MM.1S (cell line): ENCODE results near the gene SCN10A.

Source experiments
- CTCF ChIP-seq: fragments of 300-600 bp; sonication (generic); IDR thresholded peaks from 2 replicates; pipeline ENCODE4 v1.5.1; 2016; ENCODE audit warnings: antibody characterized with exemption, low read length, mixed read lengths
- EZH2 ChIP-seq: fragments of 300-600 bp; sonication (generic); optimal IDR thresholded peaks from 2 replicates; pipeline ENCODE3; 2017; ENCODE audit warnings: low read depth, mild to moderate bottlenecking, antibody characterized with exemption, low read length, mixed read lengths
- EZH2phosphoT487 ChIP-seq: fragments of 300-600 bp; sonication (generic); IDR thresholded peaks from 2 replicates; pipeline ENCODE4 v1.6.1; 2018; ENCODE audit warnings: antibody characterized with exemption, low read length

- TF ChIP-seq CTCF (no peak), EZH2 (no peak), EZH2phosphoT487 (no peak)
Measured at GRCh38 chr3:38653685-38654537, 162.1 kb downstream of the SCN10A start.
